ENCODE results near the gene TRIM31.

The TRIM31 gene

GRCh38 chr6:30075790-30076732 is 36.8 kb downstream of the TRIM31 start:
- no peak for DNase-seq

GRCh38 chr6:30075094-30075789 is 37.6 kb downstream of the TRIM31 start, which contains the start of gene RNF39:
Gene RNF39, minus strand, starts transcription at chr6:30075769. Its CDS starts 184 bp downstream, at chr6:30075585.
- DNase-seq: peak; percentile 53

- DNase-seq: peak; percentile 27
These were observed 38.4 kb downstream of the TRIM31 start for GRCh38 chr6:30074331-30075093.

GRCh38 chr6:30073489-30074235 is 39.2 kb downstream of the TRIM31 start:
- no peak for DNase-seq

GRCh38 chr6:30071858-30072257 is 41.0 kb downstream of the TRIM31 start:
- no peak for DNase-seq

GRCh38 chr6:30071081-30071818 is 41.6 kb downstream of the TRIM31 start:
- DNase-seq: peak; percentile 46

- no peak for DNase-seq
These were observed 45.3 kb downstream of the TRIM31 start for GRCh38 chr6:30067460-30068139.

- DNase-seq: peak; percentile 98
These were observed 46.1 kb downstream of the TRIM31 start, which contains the start of gene PPP1R11 for GRCh38 chr6:30066577-30067459. Gene PPP1R11, plus strand, starts transcription at chr6:30067198. Its CDS starts 213 bp downstream, at chr6:30067411.

- DNase-seq: no peak
These were observed 46.8 kb downstream of the TRIM31 start for GRCh38 chr6:30066082-30066481.

- no peak for DNase-seq
These were observed 49.6 kb downstream of the TRIM31 start for GRCh38 chr6:30063315-30063714.

GRCh38 chr6:30062471-30063178 is 50.3 kb downstream of the TRIM31 start:
- no peak for DNase-seq

- no peak for DNase-seq
These were observed 50.9 kb downstream of the TRIM31 start for GRCh38 chr6:30061858-30062458.

GRCh38 chr6:30061092-30061857 is 51.6 kb downstream of the TRIM31 start, which contains the start of gene POLR1H:
Gene POLR1H, plus strand, starts transcription at chr6:30061265. Its CDS starts 260 bp downstream, at chr6:30061525.
- DNase-seq: peak; percentile 90

GRCh38 chr6:30060606-30061091 is 52.2 kb downstream of the TRIM31 start:
- no peak for DNase-seq

GRCh38 chr6:30055513-30055912 is 57.4 kb downstream of the TRIM31 start:
- DNase-seq: no peak

- no peak for DNase-seq
These were observed 59.2 kb downstream of the TRIM31 start for GRCh38 chr6:30053682-30054081.

Measured in right kidney (tissue), 1 donor.